HL-60 (cell line): ENCODE measurements around the gene LANCL2.

Source experiments
- DNase-seq, 2 experiments: peaks; one replicate each; pipeline ENCODE4 v3.0.0-alpha.2; 2010 to 2020; ENCODE audit warnings: low read depth in 1 of 2, low spot score in 1 of 2
- H3K27ac ChIP-seq: fragments of 250-450 bp; sonication (Bioruptor Pico); replicated peaks from 2 replicates; pipeline ENCODE4 v1.5.1; 2020; ENCODE audit warnings: mild to moderate bottlenecking, moderate library complexity
- H3K27me3 ChIP-seq: fragments of 250-450 bp; sonication (Bioruptor Pico); 2 replicates; pipeline ENCODE4 v1.5.1; 2021; ENCODE audit warnings: mild to moderate bottlenecking, moderate library complexity; ENCODE audit not compliant: insufficient read depth, poor library complexity, severe bottlenecking
- H3K4me3 ChIP-seq: replicated peaks from 2 replicates; pipeline ENCODE4 v1.5.1; 2011; ENCODE audit warnings: mild to moderate bottlenecking, control low read depth, low read length; ENCODE audit not compliant: insufficient read depth
- GABPA ChIP-seq: IDR thresholded peaks from 2 replicates; pipeline ENCODE4 v1.6.1; 2012; ENCODE audit warnings: low read depth
- POLR2AphosphoS5 ChIP-seq: IDR thresholded peaks from 2 replicates; pipeline ENCODE4 v1.6.1; 2012; ENCODE audit warnings: low read depth
- SPI1 ChIP-seq: IDR thresholded peaks from 2 replicates; pipeline ENCODE4 v1.6.1; 2012; ENCODE audit warnings: low read depth, mild to moderate bottlenecking, borderline replicate concordance
- TF ChIP-seq, protein P1 (sequence below): IDR thresholded peaks from one replicate; pipeline ENCODE4 v1.5.1; 2011; ENCODE audit warnings: low read length, control low read depth, inconsistent platforms; ENCODE audit not compliant: insufficient read depth
- TF ChIP-seq, protein P2 (sequence below): IDR thresholded peaks from 2 replicates; pipeline ENCODE4 v1.6.1; 2012; ENCODE audit warnings: low read depth; ENCODE audit not compliant: insufficient replicate concordance

Gene LANCL2

DNA sequence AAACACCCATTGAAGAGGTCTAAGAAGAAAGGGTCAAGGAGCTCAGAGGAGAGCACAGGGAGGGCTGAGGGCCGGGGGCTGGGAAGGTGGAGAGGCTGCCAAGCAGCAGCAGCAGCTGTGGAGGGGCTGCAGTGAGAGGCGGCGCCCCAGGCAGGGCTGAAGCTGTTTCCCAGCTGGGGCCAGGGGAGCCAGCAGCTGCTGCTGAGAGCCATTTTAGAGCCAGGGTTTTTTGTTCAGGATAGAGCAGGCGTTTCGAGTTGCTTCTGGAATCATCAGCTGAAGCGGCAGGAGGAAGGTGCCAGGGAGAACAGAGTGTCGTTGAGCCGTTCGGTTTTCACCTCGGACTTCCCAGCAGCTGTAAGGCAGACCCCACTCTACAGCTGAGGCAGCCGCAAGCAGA, 62.7 kb downstream of the LANCL2 start:
- no peak overlapping the region for H3K27ac ChIP-seq
- H3K4me3 ChIP-seq = no peak overlapping the region
- TF ChIP-seq, protein P1, sequence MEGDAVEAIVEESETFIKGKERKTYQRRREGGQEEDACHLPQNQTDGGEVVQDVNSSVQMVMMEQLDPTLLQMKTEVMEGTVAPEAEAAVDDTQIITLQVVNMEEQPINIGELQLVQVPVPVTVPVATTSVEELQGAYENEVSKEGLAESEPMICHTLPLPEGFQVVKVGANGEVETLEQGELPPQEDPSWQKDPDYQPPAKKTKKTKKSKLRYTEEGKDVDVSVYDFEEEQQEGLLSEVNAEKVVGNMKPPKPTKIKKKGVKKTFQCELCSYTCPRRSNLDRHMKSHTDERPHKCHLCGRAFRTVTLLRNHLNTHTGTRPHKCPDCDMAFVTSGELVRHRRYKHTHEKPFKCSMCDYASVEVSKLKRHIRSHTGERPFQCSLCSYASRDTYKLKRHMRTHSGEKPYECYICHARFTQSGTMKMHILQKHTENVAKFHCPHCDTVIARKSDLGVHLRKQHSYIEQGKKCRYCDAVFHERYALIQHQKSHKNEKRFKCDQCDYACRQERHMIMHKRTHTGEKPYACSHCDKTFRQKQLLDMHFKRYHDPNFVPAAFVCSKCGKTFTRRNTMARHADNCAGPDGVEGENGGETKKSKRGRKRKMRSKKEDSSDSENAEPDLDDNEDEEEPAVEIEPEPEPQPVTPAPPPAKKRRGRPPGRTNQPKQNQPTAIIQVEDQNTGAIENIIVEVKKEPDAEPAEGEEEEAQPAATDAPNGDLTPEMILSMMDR = no peak
- TF ChIP-seq POLR2AphosphoS5 (no peak), SPI1 (no peak), GABPA (no peak)
- no peaks in the 10 kb centered on the region for H3K27me3 ChIP-seq
- DNase-seq = no peak

DNA sequence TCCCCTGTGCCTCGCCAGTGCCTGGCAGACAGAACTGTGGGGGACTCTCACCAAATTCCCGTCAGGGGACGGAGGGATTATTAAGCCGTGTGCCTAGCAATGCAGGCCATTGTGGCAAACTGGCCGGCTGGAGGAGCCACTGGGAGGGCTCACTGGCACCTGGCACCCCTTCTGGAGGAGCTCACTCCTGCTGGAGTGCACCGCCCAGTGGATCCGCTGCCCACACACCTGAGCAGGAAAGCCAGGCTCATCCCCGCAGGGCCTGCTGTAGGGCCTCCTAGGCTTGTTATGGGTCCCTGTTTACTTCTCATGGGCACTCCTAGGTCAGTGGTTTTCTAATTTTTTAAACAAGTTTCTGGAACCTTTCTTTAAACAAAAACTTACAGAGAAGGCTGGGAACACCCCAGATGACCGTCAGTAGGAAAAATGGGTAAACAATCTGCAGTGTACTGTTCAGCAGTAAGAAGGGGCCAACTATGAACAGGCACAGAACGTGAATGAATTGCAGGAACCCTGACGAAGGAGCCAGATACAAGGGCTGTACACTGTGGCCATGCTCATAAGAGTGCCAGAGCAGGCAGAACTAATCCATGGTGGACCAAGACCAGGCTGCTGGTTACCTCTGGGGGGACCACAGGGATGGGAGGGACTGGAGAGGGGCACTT, 64.8 kb downstream of the LANCL2 start:
- H3K27me3 ChIP-seq = no peaks in the 10 kb centered on the region
- TF ChIP-seq GABPA (no peak), POLR2AphosphoS5 (no peak), SPI1 (no peak)
- TF ChIP-seq, protein P2, sequence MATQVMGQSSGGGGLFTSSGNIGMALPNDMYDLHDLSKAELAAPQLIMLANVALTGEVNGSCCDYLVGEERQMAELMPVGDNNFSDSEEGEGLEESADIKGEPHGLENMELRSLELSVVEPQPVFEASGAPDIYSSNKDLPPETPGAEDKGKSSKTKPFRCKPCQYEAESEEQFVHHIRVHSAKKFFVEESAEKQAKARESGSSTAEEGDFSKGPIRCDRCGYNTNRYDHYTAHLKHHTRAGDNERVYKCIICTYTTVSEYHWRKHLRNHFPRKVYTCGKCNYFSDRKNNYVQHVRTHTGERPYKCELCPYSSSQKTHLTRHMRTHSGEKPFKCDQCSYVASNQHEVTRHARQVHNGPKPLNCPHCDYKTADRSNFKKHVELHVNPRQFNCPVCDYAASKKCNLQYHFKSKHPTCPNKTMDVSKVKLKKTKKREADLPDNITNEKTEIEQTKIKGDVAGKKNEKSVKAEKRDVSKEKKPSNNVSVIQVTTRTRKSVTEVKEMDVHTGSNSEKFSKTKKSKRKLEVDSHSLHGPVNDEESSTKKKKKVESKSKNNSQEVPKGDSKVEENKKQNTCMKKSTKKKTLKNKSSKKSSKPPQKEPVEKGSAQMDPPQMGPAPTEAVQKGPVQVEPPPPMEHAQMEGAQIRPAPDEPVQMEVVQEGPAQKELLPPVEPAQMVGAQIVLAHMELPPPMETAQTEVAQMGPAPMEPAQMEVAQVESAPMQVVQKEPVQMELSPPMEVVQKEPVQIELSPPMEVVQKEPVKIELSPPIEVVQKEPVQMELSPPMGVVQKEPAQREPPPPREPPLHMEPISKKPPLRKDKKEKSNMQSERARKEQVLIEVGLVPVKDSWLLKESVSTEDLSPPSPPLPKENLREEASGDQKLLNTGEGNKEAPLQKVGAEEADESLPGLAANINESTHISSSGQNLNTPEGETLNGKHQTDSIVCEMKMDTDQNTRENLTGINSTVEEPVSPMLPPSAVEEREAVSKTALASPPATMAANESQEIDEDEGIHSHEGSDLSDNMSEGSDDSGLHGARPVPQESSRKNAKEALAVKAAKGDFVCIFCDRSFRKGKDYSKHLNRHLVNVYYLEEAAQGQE = no peak
- no peak for DNase-seq

DNA sequence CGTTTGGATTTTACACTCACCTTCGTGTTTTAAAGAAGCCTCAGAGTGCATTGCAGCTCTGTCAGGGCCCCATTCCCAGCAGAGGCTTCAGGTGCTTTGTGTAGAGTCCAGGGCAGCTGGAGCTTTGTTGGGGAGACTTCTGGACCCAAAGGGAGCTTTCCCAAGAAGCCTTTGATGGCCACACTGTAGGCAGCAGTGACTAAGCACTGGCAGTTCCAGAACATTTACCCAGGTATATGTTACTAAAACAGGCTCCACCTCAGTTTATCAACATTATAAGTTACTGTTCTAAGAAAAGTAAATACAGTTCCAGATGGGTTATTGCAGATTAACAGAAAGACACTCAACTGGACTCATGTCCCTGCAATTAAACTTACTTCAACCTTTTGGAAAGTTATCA, 66.8 kb downstream of the LANCL2 start:
- TF ChIP-seq, protein P2 = no peak
- TF ChIP-seq, protein P1 = no peak
- TF ChIP-seq POLR2AphosphoS5 (no peak), GABPA (no peak), SPI1 (no peak)
- Histone ChIP-seq H3K4me3 (no peak overlapping the region), H3K27me3 (no peaks in the 10 kb centered on the region), H3K27ac (no peak overlapping the region)
- no peak for DNase-seq

More for the DNA sequence above, 64.8 kb downstream of the LANCL2 start:
- no peak overlapping the region for H3K27ac ChIP-seq
- no peak overlapping the region for H3K4me3 ChIP-seq

DNA sequence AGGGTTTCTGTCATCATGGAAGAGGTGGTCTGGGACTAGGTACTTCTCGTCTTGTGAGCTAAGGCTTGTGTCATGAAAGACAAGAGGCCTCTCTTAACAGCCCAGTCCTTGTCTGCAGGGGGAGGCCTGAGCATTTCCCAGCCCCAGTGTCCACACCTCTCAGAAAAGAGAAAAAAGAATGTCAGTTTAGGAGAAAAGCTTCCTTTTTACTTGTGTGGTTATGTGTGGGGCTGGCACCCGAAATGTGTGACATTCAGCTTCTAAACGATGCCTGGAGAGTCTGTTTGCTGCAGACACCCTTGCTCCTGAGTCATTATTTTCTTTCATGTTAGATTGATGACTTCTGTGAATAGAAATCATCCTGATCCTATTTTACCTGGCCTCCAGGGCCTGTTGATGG, 67.4 kb downstream of the LANCL2 start:
- DNase-seq = no peak
- TF ChIP-seq POLR2AphosphoS5 (no peak), GABPA (no peak)
- Histone ChIP-seq H3K27ac (no peak overlapping the region), H3K4me3 (no peak overlapping the region), H3K27me3 (no peaks in the 10 kb centered on the region)
